ENCODE results near the gene XDH. TPM values are rescaled to one million over a fixed set of nuclear protein-coding genes. Genes with fewer than 3 reads are reported as not detected.

XDH gene
- polyA plus RNA-seq, 1 of the 3 experiments (the other 2 are of a cell fraction): 0.33 TPM

DNA sequence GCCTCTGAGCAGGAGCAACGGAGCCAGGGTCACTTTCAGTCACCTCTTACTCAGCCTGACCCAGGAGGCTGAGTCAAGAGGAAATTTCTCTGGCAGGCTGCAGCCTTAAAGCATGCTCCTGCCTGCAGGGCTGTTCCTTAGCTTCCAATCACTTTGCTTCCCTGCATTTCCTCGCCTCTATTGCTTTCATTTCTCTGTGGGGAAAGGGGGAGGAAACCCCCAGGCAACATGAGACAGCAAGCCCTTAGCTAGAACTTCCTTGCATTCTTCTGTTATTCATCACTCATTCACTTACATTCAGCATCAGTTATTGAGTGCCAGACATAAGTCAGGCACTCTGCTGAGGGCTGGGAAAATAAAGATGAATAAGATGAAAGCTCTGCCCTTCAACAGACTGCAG is 13.0 kb downstream of the XDH start (continued):
- TF ChIP-seq TAF1 (IDR thresholded peaks at IDR 0.05; ENCODE audit: borderline replicate concordance, low read depth, low read length) (0 out of 2 replicates have a peak, but pooled peaks have one; percentile 9), SIN3A (IDR thresholded peaks at IDR 0.05; ENCODE audit: borderline replicate concordance, low read depth, low read length) (peak; percentile 67; the same call in 1 of the 2 replicates), MEF2A (IDR thresholded peaks at IDR 0.05; ENCODE audit: borderline replicate concordance, low read depth) (0 out of 2 replicates have a peak, but pooled peaks have one; percentile 4), FOXM1 (IDR thresholded peaks at IDR 0.05; ENCODE audit: low read depth) (no peak), RXRA (IDR thresholded peaks at IDR 0.05; ENCODE audit: borderline replicate concordance, low read depth) (peak; percentile 82), NFIC (IDR thresholded peaks at IDR 0.05; ENCODE audit: borderline replicate concordance) (peak; percentile 79)
- TF ChIP-seq, protein P1, sequence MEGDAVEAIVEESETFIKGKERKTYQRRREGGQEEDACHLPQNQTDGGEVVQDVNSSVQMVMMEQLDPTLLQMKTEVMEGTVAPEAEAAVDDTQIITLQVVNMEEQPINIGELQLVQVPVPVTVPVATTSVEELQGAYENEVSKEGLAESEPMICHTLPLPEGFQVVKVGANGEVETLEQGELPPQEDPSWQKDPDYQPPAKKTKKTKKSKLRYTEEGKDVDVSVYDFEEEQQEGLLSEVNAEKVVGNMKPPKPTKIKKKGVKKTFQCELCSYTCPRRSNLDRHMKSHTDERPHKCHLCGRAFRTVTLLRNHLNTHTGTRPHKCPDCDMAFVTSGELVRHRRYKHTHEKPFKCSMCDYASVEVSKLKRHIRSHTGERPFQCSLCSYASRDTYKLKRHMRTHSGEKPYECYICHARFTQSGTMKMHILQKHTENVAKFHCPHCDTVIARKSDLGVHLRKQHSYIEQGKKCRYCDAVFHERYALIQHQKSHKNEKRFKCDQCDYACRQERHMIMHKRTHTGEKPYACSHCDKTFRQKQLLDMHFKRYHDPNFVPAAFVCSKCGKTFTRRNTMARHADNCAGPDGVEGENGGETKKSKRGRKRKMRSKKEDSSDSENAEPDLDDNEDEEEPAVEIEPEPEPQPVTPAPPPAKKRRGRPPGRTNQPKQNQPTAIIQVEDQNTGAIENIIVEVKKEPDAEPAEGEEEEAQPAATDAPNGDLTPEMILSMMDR (IDR thresholded peaks at IDR 0.05): no peak
- TF ChIP-seq, protein P2, sequence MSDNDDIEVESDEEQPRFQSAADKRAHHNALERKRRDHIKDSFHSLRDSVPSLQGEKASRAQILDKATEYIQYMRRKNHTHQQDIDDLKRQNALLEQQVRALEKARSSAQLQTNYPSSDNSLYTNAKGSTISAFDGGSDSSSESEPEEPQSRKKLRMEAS (IDR thresholded peaks at IDR 0.05; ENCODE audit: low read depth): peak; percentile 95

DNA sequence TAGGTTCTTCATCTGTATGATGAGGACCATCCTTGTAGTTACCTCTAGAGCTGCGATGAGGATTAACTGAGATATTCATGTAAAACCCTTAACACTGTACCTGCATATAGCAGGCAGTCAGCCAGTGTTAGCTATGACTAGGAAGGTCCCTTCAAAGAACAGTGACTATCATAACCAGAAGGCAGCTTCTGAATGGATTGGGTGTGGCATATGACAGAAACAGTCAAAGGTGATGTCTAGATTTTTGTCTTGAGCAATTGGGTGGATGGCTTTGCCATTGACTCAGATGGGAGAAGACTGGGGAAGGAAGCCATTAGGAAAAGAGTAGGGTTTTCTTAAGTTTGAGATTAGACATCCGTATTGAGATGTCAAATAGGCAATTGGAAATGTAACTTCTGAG is 15.7 kb downstream of the XDH start:
- ChIA-PET POLR2A (no interaction called here), CTCF (no interaction called here)
- Histone ChIP-seq H3K79me2 (ENCODE audit: insufficient read depth) (no peaks in the 10 kb centered on the region), H3K9ac (no peak overlapping the region), H3K4me1 (ENCODE audit: control insufficient read depth in 1 of 2, insufficient read depth in 2 of 2, low read depth in 1 of 2, low read length in 1 of 2) (peaks cover 11 to 17% of the 10 kb centered on the region in 2 experiments; a peak in 3 of 4 replicates), H3K27me3 (ENCODE audit: insufficient read depth) (no peaks in the 10 kb centered on the region), H3K9me2 (no peaks in the 10 kb centered on the region), H3K27ac (ENCODE audit: low read depth in 2 of 2, low read length in 1 of 2) (no peak overlapping the region), H3K4me2 (no peak overlapping the region), H4K20me1 (ENCODE audit: insufficient read depth) (no peaks in the 10 kb centered on the region), H3K9me3 (peaks cover 2% of the 10 kb centered on the region; the same call in 1 of the 2 replicates), H3K4me3 (ENCODE audit: low read depth in 2 of 2, low read length in 1 of 2) (no peak overlapping the region), H3K36me3 (replicated peaks in 1 of 2; ENCODE audit: control insufficient read depth in 1 of 2, insufficient read depth in 2 of 2, low read length in 1 of 2) (no peaks in the 10 kb centered on the region), H3F3A (replicated peaks; ENCODE audit: insufficient read depth) (peaks cover 10% of the 10 kb centered on the region), H2AFZ (ENCODE audit: low read depth) (no peak overlapping the region)
- no peak for DNase-seq
- WGBS (ENCODE audit: low lambda C conversion rate): 80% methylated on average over 2 of the region's 2 CpGs
- TF ChIP-seq, protein P3, sequence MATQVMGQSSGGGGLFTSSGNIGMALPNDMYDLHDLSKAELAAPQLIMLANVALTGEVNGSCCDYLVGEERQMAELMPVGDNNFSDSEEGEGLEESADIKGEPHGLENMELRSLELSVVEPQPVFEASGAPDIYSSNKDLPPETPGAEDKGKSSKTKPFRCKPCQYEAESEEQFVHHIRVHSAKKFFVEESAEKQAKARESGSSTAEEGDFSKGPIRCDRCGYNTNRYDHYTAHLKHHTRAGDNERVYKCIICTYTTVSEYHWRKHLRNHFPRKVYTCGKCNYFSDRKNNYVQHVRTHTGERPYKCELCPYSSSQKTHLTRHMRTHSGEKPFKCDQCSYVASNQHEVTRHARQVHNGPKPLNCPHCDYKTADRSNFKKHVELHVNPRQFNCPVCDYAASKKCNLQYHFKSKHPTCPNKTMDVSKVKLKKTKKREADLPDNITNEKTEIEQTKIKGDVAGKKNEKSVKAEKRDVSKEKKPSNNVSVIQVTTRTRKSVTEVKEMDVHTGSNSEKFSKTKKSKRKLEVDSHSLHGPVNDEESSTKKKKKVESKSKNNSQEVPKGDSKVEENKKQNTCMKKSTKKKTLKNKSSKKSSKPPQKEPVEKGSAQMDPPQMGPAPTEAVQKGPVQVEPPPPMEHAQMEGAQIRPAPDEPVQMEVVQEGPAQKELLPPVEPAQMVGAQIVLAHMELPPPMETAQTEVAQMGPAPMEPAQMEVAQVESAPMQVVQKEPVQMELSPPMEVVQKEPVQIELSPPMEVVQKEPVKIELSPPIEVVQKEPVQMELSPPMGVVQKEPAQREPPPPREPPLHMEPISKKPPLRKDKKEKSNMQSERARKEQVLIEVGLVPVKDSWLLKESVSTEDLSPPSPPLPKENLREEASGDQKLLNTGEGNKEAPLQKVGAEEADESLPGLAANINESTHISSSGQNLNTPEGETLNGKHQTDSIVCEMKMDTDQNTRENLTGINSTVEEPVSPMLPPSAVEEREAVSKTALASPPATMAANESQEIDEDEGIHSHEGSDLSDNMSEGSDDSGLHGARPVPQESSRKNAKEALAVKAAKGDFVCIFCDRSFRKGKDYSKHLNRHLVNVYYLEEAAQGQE (IDR thresholded peaks at IDR 0.05; ENCODE audit: low read depth, low read length): no peak
- TF ChIP-seq TEAD4 (IDR thresholded peaks at IDR 0.05; ENCODE audit: borderline replicate concordance, insufficient read depth) (no peak), NRF1 (IDR thresholded peaks at IDR 0.05; ENCODE audit: low read depth, low read length) (no peak), SMC3 (IDR thresholded peaks at IDR 0.05; ENCODE audit: low read depth, low read length) (no peak), TCF12 (IDR thresholded peaks at IDR 0.05) (no peak), EP300 (IDR thresholded peaks at IDR 0.05; ENCODE audit: borderline replicate concordance in 1 of 2, low read depth in 1 of 2, low read length in 1 of 2) (no peak), SIN3A (IDR thresholded peaks at IDR 0.05; ENCODE audit: borderline replicate concordance, low read depth, low read length) (no peak), RAD21 (IDR thresholded peaks at IDR 0.05; ENCODE audit: low read length) (no peak), EZH2phosphoT487 (IDR thresholded peaks at IDR 0.05; ENCODE audit: borderline replicate concordance, low read depth) (no peak), CHD2 (IDR thresholded peaks at IDR 0.05; ENCODE audit: low read length, partially characterized antibody) (no peak), NFIC (IDR thresholded peaks at IDR 0.05; ENCODE audit: borderline replicate concordance) (no peak)
- TF ChIP-seq, protein P1 (IDR thresholded peaks at IDR 0.05): no peak
- TF ChIP-seq, protein P4, sequence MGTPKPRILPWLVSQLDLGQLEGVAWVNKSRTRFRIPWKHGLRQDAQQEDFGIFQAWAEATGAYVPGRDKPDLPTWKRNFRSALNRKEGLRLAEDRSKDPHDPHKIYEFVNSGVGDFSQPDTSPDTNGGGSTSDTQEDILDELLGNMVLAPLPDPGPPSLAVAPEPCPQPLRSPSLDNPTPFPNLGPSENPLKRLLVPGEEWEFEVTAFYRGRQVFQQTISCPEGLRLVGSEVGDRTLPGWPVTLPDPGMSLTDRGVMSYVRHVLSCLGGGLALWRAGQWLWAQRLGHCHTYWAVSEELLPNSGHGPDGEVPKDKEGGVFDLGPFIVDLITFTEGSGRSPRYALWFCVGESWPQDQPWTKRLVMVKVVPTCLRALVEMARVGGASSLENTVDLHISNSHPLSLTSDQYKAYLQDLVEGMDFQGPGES (IDR thresholded peaks at IDR 0.05; ENCODE audit: low read depth, low read length): no peak
- TF ChIP-seq, protein P5, sequence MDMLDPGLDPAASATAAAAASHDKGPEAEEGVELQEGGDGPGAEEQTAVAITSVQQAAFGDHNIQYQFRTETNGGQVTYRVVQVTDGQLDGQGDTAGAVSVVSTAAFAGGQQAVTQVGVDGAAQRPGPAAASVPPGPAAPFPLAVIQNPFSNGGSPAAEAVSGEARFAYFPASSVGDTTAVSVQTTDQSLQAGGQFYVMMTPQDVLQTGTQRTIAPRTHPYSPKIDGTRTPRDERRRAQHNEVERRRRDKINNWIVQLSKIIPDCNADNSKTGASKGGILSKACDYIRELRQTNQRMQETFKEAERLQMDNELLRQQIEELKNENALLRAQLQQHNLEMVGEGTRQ (IDR thresholded peaks at IDR 0.05; ENCODE audit: borderline replicate concordance, low read depth, low read length): no peak
- TF ChIP-seq, protein P2 (IDR thresholded peaks at IDR 0.05; ENCODE audit: low read depth): no peak

Data from SK-N-SH (cell line).